ENCODE data around the gene CASKIN2.
A peak's percentile ranks its signal among the peaks of the same experiment; 100 is the strongest.
"Not testable (repeated sequence)": the region's sequence is repeated elsewhere in the genome, so short reads cannot be mapped to it uniquely, and the experiment has no call there.

CASKIN2 gene

DNA sequence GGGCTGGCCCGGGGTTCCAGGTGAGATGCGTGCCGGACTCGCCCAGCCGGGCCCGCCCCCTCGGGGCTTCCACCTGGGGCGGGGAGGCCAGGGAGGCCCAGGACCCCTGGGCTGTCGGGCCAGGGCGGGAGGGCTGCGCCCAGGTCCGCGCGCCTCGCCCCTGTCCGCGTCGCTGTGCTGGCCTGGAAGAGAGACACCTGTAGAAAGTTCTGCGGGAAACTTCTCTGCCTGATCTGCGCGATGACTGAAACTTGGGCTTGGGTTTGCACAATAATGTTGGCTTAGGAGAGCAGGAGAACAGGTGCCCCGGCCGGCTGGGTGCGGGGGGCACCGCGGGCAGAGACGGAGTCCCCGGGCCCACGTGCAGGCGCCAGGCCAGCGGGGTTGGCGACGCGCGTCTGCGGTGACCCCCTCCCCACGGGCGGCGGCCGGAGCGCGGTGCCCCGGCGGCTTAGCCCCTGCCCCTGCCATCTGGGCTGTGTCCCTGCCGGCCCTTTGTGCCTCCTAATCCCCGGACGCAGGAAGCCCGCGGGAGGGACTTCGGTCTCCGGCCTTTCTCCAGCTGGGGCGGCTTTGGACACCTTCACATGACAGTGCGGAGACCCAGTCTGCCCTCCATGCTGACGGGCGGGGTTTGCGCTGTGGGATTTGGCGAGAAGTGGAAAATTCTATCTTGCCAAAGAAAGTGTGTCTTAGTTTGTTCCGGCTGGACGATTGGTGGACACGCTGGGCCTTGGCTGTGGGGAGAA is 10.6 kb upstream of the CASKIN2 start:
- DNase-seq (ENCODE audit: low read depth) = no peak
- TF ChIP-seq, protein P1, sequence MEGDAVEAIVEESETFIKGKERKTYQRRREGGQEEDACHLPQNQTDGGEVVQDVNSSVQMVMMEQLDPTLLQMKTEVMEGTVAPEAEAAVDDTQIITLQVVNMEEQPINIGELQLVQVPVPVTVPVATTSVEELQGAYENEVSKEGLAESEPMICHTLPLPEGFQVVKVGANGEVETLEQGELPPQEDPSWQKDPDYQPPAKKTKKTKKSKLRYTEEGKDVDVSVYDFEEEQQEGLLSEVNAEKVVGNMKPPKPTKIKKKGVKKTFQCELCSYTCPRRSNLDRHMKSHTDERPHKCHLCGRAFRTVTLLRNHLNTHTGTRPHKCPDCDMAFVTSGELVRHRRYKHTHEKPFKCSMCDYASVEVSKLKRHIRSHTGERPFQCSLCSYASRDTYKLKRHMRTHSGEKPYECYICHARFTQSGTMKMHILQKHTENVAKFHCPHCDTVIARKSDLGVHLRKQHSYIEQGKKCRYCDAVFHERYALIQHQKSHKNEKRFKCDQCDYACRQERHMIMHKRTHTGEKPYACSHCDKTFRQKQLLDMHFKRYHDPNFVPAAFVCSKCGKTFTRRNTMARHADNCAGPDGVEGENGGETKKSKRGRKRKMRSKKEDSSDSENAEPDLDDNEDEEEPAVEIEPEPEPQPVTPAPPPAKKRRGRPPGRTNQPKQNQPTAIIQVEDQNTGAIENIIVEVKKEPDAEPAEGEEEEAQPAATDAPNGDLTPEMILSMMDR (conservative IDR thresholded peaks at IDR 0.05; ENCODE audit: low read depth, low read length) = no peak
- H3K4me3 ChIP-seq (ENCODE audit: low read length) = peak overlapping the region; percentile 50

DNA sequence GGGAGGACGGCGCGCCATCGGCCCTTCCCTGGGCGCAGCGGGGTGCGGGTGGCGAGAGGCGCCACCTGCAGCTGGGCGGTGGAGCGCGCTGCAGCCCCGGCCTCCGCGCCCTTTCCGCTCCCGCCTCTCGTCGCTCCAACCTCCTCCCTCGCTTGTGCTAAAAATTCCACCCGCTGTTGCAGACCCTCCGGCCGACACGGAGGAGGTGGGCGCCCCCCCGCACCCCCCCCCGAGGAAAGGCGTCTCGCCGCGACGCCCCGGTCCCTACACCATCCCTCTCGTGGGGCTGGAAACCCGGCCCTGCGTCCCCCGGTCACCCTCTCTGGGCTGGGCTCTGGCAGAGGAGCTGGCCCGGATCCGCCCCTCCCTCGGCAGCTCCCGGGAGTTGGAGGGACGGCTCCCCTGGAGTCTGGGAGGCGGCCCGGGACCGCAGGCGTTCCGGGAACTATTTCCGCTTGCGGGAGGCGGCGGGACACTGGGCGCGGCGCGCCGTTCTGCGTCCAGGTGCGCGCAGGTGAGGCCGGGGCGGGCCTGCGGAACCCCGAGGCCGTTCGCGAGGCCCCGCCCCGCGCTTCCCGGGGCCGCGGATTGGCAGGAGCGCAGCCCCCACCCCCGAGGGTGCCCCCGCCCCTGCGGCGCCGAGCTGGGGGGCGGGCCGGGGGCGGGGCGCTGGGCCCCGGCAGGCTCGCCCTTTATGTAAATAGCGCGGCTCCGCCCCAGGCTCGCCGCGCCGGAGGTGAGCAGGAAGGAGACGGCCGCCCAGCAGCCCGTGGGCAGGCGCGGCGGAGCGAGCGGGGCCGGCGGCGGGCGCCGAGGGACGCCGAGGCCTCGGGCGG is 9.9 kb upstream of the CASKIN2 start, which contains the start of gene LLGL2:
Gene LLGL2 (plus strand): TSS at position 728 of the 836 bp plus-strand sequence. CDS start 17,730 bp downstream, outside the sequence.
- no peak for DNase-seq (ENCODE audit: low read depth)
- H3K4me3 ChIP-seq (ENCODE audit: low read length) = peak within 1 kb of the TSS; percentile 58
- TF ChIP-seq, protein P1 (conservative IDR thresholded peaks at IDR 0.05; ENCODE audit: low read depth, low read length) = peak; percentile 46

DNA sequence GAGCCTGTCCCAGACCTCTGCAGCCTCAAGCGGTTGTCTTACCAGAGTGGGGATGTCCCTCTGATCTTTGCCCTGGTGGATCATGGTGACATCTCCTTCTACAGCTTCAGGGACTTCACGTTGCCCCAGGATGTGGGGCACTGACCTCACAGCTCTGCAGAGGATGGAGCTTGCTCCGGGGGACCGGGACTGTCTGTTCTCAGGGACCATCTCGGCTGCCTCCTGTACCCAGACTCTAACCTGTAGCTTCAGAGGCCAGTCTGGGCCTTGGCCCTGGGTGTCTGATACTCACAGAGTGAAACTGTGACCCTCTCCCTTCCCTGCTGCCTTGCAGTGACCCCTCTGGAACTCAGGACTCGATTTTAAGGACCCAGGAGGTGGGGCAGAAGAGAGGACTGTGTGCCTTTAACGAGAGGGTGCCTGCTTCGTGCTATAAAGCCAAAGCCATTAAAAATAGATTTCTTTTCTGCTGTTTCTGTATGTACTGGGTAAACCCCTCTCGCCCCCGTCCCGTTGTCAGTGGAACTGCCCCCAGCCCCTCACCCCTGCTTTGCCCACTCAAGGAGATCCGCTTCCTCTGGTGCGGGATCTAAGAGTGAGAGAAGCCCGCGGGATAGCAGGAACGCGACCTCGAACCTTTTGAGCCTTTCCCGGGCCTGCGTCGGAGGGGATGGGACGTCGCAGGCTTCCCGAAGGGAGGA is 9.1 kb upstream of the CASKIN2 start:
- TF ChIP-seq, protein P1 (conservative IDR thresholded peaks at IDR 0.05; ENCODE audit: low read depth, low read length) = no peak
- no peak for DNase-seq (ENCODE audit: low read depth)
- peak overlapping the region; percentile 58 for H3K4me3 ChIP-seq (ENCODE audit: low read length)

DNA sequence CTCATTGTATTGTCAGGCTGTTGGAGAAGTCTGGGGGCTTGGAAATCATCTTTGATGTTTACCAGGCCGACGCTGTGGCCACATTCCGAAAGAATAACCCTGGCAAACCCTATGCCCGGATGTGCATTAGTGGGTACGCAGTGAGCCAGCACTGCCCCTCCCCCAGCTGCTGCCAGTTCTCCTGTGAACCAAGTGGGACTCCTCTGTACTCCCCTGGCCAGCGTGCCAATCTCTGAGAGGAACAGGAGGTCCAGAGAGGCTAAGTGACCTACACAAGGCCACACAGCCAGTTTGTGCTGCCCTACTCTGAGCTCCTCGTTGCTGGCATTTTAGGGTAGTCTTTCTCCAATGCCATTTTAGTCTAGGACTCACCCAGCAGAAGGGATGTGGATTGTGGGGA is 8.3 kb upstream of the CASKIN2 start:
- TF ChIP-seq, protein P1 (conservative IDR thresholded peaks at IDR 0.05; ENCODE audit: low read depth, low read length) = no peak
- no peak overlapping the region for H3K4me3 ChIP-seq (ENCODE audit: low read length)
- DNase-seq (ENCODE audit: low read depth) = no peak

DNA sequence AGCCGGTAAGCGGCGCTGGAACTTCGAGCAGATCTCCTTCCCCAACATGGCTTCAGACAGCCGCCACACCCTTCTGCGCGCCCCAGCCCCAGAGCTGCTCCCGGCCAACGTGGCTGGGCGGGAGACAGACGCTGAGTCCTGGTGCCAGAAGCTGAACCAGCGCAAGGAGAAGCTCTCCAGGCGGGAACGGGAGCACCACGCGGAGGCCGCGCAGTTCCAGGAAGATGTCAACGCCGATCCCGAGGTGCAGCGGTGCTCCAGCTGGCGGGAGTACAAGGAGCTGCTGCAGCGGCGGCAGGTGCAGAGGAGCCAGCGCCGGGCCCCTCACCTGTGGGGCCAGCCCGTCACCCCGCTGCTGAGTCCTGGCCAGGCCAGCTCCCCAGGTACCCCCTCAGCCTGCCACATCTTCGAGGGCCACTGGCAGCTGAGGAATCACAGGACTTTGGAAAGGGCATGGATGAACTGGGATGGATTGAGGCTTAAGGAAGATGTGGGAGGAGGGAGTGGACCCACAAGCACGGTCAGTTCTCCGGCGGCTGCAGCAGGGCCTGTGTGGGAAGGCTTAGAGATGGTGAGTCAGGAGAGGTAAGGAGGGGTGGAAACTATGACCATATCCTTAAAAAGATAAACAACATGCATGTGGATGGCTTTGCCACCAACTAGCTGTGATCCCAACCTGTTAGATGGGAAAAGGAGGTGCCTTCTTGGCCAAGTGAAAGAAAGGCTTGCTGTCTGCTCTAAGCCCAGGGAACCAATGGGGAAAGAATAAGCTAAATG is 6.8 kb upstream of the CASKIN2 start:
- TF ChIP-seq, protein P1 (conservative IDR thresholded peaks at IDR 0.05; ENCODE audit: low read depth, low read length) = no peak
- no peak overlapping the region for H3K4me3 ChIP-seq (ENCODE audit: low read length)

DNA sequence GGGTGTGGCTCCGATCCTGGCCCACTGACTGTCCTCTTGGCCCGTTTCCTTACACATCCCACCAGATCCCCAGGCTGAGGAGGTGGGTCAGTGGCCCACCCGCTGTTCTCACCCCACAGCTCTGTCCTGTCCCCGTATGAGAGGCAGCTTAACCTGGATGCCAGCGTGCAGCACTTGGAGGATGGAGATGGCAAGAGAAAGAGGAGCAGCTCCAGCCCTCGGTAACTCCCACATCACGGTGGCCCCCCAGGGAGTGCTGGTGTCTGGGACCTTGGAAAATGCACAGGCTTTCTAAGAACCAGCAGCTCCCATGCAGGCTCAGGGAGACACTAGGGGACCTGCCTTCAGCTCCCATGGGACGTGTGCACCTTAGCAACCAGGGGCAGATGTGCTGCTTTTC is 6.0 kb upstream of the CASKIN2 start:
- DNase-seq (ENCODE audit: low read depth) = no peak
- TF ChIP-seq, protein P1 (conservative IDR thresholded peaks at IDR 0.05; ENCODE audit: low read depth, low read length) = no peak
- no peak overlapping the region for H3K4me3 ChIP-seq (ENCODE audit: low read length)

More for the DNA sequence above, 6.8 kb upstream of the CASKIN2 start:
- DNase-seq (ENCODE audit: low read depth) = no peak

DNA sequence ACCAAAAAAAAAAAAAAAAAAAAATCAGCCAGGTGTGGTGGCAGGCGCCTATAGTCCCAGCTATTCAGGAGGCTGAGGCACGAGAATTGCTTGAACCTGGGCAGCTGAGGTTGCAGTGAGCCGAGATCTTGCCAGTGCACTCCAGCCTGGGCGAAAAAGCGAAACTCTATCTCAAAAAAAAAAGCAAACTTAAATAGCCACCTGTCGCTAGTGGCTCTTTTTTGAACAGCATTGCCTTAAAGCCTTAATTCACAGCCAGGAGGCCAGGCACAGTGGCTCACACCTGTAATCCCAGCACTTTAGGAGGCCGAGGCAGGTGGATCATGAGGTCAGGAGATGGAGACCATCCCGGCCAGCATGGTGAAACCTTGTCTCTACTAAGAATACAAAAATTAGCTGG is 5.1 kb upstream of the CASKIN2 start:
- H3K4me3 ChIP-seq (ENCODE audit: low read length) = not testable (repeated sequence)

More for the DNA sequence above, 5.1 kb upstream of the CASKIN2 start:
- not testable (repeated sequence) for DNase-seq (ENCODE audit: low read depth)
